DMS153 (cell line): ENCODE results near the gene KLHL29.

ENCODE experiments used
- DNase-seq: peaks from one replicate; lab custom pipeline; 2025; lab: John Stamatoyannopoulos, UW

KLHL29 gene

DNA sequence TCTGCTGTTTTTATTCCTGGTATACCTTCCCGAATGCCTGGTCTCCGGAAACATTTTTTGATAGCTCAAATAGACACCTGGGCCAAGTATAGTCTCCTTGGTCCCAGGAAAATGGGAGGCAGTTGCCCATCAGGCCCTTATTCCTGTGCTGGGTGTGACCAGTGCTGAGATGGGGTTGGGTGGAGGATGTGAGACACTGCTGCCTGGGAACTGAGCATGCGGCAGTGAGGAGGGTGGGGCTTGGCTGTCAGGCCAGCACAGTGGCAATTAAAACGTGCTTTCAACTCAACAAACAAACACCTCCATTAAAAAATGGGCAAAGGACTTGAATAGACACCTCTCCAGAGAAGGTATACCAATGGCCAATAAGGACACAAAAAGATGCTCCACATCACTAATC, 12.5 kb downstream of the KLHL29 start:
- DNase-seq = no peak

DNA sequence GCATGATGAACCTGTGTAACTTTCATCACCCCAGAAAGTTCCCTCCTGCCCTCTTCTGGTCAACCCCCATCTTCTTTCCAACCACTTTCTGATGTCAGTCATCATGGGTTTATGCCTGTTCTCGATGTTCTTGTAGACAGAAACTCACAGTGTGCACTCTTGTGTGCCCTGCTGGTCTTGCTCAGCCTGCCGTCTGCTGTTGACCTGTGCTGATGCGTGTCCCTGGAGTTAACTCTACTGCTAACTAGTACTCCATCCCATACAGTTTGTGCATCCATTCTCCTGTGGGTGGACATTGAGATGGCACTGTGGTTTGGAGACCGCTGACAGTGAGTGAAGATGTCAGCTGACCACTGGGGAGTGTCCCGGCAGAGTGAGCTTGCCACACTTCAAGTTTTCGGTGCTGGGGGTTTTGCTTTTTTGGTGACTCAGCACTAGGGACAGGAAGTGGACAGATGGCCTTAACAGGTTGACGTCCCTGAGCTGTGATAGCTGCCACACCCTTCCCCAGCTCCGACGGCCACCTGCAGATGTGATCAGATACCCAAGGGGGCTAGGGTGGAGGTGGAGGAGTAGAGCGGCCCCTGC, 14.8 kb downstream of the KLHL29 start:
- DNase-seq = no peak

DNA sequence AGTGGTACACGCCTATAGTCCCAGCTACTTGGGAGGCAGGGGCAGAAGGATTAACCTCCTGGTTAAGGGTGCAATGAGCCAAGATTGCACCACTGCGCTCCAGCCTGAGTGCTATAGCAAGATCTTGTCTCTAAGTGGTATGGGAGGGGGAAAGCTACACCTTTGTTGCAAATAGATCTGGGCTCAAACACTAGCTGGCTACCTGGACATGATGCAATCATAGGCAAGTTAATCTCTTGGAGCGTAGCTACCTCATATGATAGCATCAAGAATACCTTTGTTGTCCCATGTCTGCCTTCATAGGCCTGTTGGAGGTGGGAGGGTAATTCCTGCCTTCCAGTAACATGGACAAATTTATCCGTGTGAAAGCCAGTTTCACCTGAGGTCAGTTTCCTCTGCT, 15.7 kb downstream of the KLHL29 start:
- no peak for DNase-seq

DNA sequence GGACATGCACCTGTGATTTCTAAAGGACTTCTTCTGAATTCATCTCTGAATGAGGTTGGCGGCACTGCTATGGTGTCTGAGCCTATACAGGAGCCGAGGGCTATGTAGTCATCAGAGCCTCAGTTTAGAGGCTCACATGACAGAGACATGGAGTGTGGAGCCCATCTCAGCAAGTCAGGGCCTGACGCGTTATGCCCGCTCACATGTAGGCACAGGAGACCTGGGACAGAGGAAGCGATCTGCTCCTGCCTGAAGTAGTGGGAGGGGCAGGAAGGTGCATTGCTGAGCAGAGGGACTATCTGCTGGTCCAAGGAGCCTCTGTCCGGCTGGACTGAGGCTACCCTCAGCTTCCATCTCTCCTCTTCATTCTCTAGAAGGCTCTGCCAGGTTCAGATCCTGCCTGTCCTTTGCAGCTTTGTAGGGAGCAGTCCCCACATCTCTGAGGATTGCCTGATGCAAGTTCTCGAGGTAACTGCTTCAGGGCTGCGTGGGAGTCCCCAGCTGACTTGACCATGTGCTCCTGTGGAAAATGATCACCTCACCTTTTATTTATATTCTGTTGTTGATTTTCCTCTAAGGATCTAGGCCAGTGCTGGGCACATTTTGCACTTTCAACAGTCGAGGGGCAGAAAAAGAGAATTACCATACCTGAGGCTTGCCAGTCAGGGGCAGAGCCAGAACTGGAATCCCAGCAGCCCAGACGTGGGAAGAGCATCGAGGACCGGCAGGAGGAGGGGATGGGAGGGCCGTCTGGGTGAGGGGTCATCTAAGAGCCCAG, 16.6 kb downstream of the KLHL29 start:
- DNase-seq = no peak

DNA sequence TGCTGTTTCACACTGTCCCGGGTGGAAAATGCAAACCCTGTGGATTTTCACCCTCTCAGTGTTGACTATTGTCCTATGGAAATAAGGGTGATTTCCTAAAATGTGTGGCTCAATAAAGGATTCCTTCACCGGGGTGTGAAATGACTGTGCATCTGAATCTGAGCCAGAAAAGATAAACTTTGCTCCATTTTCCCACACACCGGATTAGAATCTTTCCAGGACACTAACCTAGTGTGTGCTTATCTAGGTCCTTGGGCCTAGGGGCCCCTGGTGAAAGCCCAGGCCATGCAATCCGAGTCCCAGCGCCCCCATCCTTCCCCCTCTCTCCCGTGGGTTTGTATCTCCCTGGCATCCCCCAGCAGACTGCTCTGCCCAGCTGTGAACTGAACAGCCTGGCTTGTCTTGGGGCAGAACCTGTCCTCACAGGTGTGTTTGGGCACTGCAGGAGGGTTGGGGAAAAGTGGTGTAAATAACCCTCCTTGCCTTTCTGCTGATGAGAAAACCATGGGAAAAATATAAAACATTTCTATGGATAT, 17.3 kb downstream of the KLHL29 start:
- no peak for DNase-seq

DNA sequence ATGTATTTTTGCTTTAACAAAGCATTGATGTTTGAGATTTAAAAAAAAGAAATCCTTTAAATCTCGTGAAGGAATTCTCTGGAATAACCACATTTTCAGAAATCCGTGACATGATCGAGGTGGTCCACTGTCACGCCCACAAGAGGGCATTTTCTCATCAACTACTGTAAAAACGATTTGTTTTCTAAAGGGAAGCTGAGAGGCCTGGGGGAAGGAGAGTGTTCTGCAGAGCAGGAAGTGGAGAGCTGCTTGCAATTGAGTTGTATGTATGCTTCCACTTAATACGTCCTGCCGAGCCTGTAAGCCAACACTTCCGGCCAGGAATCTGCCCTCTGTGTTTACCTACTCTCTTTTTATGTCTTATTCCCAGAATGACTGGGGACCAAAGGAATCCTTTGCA, 19.4 kb downstream of the KLHL29 start:
- peak; percentile 96 for DNase-seq

DNA sequence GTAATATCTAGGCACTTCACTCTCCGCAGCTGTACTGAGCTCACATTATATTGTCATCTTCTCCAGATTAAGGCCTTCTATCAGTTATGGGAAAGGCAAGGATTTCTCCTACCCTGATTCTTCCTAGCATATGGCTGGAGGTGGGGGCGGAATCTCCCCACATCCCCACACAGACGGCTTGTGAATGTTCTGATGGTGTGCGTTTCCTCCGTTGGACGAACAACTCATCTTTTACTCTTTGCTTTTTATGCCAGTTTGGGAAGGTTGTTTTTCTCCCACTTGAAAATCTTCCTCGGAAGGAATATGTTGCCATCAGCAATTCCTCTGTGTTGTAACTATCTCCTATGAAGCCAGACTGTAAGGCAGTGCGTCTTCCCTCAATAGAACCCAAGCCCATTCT, 24.3 kb downstream of the KLHL29 start:
- DNase-seq = no peak

DNA sequence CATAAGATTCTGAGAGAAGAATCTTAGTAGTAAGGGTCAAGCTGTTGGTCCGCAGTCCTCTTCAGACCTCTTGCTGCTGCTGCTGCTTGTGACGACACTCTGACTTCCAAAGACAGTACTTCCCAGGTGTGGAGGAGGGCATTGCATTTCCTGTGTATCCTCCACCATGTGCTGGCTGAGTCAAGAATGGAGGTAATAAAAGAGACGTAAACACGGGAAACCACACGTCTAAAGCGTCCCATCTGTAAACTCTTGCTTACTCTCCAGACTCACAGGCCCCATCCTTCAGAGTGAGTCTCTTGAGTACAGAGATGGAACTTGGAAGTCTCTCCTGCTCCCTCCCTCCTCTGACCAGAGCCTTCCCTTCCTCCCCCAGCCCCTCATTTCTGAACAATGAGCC, 25.6 kb downstream of the KLHL29 start:
- DNase-seq = peak; percentile 17

DNA sequence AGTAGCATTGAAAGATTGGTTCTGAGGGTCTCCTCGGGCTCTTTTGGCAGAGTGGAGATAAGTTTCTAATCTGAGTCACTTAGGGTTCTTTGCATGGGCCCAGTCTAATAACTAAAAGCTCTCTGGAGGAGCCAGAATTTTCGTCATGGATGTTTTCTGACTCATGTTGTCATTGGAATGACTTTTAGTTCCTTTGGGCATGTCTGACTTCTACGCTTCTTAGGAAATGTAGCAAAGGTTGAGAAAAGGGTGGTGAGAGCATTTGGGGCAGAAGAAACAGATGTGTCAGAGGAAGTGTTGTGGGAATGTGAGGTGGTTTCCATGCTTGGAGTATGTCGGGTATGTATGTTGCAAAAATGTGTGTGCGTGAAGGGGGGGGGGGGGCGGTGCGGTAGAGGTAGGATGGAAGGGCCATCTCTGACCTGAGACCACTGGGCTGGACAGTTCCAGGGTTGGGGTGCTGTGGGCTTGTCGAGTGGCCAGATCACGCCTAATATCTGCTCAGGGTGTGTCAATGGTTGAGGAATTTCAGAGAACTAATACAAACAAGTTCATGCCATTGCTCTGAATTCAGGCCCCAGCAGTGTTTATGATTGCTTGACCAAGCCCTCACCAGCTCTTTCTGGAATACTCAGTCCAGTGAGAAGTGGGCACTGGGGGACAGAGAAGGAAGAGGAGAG, 26.9 kb downstream of the KLHL29 start:
- no peak for DNase-seq

DNA sequence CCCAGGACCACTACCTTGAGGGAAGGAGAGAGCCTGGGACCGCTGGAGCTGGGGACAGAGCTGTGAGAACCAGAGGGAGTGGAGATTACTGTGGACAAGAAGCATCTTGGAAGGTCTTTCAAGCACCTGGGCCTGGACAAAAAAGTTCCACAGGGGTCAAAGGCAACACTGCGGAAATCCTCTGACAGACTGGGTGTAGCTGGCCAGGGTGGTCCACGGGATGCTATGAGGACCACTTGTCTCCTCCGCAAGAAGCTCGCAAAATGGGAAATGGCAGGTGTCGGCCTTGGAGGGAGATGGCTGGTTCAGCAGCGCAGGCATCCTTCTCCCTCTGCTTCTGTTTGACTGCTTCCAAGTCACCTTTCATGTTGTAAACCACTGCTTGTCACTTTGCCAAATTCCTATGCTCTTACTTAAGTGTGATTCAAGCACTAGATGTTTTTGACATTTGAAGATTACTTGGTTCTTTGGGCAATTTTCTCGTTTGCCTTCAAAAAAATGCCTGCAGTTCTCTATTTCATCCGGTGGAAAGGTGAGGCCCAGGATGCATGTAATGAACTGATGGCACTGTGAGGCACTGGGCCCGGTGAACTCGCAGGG, 27.7 kb downstream of the KLHL29 start:
- DNase-seq = no peak

DNA sequence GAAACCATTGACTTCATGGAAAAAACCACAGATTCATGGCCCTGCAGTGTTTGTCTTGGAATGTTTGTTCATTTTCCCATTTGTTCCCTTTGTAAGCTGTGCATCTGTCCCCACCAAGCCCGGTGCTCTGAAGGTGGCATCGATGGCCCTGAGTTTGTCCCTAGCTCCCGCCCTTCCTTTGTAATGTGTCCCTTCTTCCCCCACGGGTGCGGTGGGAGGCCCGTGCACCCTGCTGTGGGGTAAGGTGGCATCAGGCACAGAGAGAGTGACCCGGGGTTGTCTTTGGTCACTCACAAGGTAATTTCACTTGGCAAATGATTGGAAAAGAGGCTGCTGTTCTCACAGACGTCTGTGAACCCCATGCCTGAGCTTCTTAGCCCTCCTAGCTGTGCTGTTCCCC, 28.7 kb downstream of the KLHL29 start:
- no peak for DNase-seq

DNA sequence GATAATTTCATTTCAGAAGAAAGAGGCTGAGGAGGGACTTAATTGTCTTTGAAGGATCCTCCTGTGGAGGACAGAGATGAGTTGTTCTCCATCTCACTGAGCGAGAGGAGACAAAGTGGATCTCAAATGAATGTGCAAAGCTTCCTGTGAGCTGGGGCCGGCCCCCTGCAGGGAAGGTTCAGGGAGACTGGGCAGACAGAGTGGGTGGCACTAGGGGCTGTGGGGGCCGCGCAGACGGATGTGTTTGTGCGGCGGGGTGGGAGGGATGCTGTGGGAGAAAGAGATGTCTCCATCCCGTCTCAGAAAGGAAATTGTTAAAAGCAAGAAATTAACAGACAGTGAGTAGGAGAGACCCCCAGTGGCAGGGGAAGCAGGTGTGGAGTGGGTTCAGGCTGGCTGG, 29.1 kb downstream of the KLHL29 start:
- DNase-seq = no peak

DNA sequence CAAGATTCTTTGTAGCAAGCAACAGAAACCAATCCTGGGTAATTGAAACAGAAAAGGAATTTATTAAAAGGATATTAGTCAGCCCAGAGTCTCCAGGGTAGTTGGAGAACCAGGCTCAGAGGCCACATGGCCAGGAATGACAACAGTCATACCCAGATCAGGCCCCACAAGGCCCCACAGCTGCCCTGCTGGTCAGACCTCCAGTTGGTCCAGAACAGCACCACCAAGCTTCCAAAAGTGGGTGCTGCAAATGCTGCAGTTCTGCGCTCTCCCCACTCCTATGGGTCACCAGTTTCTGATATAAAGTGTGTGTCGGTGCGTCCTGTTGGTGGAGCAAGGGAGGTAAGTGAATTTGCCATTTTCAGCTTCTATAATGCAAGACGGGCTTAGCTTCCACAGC, 29.9 kb downstream of the KLHL29 start:
- DNase-seq = no peak

DNA sequence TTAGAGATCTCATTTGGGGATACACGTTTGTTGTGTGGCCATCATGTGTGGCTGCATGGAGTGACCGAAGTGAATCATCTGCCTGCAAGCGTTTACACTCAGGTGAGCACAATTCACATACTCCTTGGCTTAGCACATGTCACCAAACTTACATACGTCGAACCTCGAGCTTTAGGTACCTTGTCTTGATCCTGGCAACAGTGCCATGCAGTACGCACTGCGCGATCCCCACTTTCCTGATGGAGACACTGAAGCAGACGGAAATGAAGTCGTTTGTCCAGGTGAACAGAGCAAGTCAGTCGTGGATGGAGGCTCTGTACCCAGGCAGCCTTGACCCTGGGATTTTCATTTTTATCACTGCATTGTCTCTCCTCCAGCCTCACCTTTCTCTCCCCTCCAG, 32.3 kb downstream of the KLHL29 start:
- no peak for DNase-seq

DNA sequence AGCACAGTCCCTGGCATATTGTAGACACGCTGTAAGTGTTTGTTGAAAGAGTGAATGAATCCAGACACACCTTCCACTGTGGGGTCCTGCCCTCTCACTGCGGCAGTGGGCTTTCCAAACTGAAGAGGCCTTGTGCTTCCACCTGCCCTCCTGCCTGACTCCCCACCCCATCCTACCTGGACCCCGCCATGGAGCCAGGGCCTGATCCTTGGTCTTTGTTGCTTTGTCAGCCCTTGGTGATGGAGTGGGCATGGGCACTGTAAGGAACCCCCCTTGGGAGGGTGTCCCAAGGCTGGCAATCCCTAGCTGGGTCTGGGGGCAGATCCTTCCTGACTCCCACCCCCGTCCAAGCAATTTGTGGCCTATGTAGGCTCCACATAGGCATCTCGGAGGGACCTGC, 33.1 kb downstream of the KLHL29 start:
- no peak for DNase-seq

DNA sequence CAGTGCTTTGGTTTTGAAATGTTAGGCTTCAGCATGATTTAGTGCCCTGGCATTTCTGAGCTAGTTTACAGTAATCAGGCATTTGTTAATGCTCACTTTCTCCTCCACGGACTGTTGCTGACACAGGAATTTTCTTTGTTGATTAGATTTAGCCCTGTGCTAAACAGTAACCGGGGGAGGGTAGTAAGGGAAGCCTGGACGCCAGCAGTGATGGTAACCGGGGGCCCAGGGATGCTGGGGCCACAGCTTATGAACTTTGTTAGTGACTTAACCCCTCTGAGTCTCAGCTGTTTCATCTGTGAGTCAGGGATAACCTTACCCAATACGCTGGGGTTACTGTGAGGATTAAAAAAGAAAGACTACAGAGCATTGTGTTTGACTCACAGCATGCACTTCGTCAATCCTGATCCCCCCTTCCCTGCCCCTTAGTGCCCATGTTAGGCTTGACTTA, 33.5 kb downstream of the KLHL29 start:
- no peak for DNase-seq

DNA sequence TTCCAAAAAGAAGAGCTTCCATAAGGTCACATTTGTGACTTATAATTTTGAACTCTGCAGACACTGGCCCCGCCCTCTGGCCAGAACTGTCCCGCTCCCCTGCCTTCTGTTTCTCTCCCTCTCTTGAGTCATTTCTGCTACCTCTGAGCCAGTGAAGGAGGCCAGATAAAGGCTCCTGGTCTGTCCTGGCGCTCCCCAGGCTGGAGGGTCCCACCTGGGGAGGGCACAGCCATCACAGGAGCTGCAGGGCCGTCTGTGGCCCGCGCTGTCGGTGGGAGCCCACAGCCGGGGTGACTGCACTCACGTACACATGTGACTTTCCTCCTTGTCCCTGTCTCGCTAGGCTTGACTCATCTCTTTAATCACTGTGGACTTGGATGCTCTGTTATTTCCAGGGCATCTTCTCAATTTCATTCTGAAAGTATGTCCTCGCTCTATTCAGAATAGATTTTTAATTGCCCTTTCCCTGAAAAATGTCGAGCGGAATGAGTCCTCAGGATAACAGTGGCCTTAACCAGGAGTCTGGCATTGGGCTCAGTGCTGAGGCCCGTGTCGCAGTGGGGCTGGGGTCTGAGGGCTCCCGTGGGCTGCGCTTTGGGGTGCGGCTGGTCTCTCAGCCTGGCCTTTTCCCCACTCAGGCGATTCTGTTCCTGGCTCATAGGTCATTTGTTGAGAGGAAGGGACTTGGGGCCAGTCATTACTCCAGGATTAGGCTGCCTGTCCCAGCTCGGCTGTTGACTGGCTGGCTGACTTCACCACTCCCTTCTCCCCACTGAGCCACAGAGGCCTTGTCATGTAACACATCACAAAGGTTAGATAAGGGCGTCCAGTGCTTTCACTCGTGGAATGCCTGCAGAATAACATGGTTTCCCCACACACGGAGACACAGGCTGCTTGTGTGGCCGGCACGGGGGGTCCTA, 34.5 kb downstream of the KLHL29 start:
- DNase-seq = no peak

DNA sequence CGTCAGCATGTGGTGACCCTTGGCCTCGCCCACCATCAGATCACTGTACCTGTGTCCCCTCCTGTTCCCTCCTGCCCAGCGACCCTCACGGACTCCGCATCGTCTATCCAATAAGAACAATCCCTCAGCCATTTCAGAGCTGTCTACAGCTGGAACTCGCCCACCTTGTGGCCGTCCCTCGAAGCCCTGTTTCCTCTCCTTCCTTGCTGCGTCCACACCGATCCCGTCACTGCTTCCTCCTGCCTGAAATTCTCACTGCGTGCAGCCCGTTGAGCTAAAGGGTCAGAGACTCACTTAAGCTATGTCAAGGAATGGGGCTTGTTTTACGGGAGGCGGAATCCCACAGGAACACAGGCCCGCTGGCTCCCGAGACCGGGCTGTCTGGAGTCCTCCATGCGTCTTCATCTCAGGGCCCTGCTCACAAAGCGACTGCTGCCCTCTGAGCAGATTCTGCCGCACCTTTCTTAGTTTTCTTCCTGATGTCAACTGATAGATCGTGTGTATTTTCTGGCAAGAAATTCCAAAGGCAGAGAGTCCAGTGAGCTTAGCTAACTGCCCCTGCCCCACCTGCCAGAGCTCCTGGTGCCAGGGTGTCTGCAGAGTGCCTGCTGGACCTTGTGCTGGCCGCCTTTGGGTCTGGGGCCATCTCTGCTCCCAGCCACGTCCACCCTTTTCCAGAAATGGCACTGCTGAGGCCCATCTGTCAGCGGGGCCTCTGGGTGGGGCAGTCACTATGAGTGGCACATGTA, 35.3 kb downstream of the KLHL29 start:
- DNase-seq = no peak

DNA sequence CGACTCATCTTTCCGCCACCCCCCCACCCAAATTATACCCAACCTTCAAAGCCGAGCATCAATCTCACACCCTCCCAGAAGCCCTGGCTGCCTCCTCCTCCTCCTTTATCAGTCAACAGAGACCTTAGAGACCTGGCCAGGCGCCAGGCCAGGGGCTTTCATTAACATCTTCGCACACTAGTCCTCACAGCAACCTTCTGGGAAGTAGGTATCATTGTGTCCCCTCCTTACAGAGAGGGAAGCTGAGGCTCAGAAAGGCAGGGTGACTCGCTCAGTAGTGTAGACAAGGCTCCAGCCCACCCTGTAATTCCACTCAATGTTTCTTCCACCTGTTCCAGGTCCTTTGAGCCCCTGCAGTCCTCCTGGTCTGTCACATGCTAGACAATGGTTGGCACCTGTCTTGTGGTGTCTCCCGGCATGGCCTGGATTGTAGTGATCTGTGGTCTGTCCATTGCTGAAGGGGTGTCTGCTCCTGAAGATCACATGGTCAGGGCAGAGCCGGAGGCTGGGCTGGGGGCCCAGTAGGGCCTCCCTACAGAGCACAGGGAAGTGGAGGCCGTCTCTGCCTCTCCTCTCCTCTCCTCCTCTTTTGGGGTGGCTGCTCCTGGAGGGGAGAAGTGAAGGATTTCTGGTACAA, 36.0 kb downstream of the KLHL29 start:
- no peak for DNase-seq
